ENCODE measurements around the gene BRAP. TPM values are rescaled to one million over a fixed set of nuclear protein-coding genes. Genes with fewer than 3 reads are reported as not detected.

BRAP gene
- polyA plus RNA-seq, 3 donors, result 7.0 to 14.5 (median 10.2) TPM

GRCh38 chr12:111677186-111677585, 8.6 kb downstream of the BRAP start:
- no peaks in the 10 kb centered on the region for H3K27me3 ChIP-seq (ENCODE audit: control insufficient read depth in 2 of 2, insufficient read depth in 2 of 2, low read length in 2 of 2)
- Mint-ChIP-seq H3K27ac (peak overlapping the region in 2 of 7 donors; percentile 15 to 18), H3K9me3 (no peaks in the 10 kb centered on the region), H3K4me1 (no peaks in the 10 kb centered on the region), H3K4me3 (no peak overlapping the region), H3K27me3 (ENCODE audit: low read depth in 3 of 3) (no peaks in the 10 kb centered on the region), H3K36me3 (peaks cover 83 to 96% of the 10 kb centered on the region in 2 donors)
- no peak overlapping the region for H3K4me3 ChIP-seq (replicated peaks in 1 of 3; ENCODE audit: low read depth in 2 of 3, low read length in 3 of 3)
- DNase-seq, result no peak
- TF ChIP-seq, protein P1, sequence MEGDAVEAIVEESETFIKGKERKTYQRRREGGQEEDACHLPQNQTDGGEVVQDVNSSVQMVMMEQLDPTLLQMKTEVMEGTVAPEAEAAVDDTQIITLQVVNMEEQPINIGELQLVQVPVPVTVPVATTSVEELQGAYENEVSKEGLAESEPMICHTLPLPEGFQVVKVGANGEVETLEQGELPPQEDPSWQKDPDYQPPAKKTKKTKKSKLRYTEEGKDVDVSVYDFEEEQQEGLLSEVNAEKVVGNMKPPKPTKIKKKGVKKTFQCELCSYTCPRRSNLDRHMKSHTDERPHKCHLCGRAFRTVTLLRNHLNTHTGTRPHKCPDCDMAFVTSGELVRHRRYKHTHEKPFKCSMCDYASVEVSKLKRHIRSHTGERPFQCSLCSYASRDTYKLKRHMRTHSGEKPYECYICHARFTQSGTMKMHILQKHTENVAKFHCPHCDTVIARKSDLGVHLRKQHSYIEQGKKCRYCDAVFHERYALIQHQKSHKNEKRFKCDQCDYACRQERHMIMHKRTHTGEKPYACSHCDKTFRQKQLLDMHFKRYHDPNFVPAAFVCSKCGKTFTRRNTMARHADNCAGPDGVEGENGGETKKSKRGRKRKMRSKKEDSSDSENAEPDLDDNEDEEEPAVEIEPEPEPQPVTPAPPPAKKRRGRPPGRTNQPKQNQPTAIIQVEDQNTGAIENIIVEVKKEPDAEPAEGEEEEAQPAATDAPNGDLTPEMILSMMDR (IDR thresholded peaks at IDR 0.05), result no peak
- intact Hi-C loops (cut with micrococcal nuclease), result no loop called here
- peaks cover 33% of the 10 kb centered on the region for H4K20me1 ChIP-seq (ENCODE audit: insufficient read depth, low read length)
- WGBS (ENCODE audit: insufficient coverage), result 100% methylated on average over 2 of the region's 5 CpGs
- H3K9ac ChIP-seq (ENCODE audit: insufficient read depth, low read length, poor library complexity, severe bottlenecking), result no peak overlapping the region
- H3K27ac ChIP-seq (ENCODE audit: low read depth in 1 of 2, low read length in 2 of 2), result no peak overlapping the region
- no peak overlapping the region for H2AFZ ChIP-seq (ENCODE audit: insufficient read depth, low read depth, low read length, poor library complexity, severe bottlenecking)
- no peaks in the 10 kb centered on the region for H3K9me3 ChIP-seq (replicated peaks in 1 of 2; ENCODE audit: control insufficient read depth in 1 of 2, insufficient read depth in 1 of 2, low read length in 2 of 2)
- H3K79me2 ChIP-seq (ENCODE audit: insufficient read depth, low read length), result peaks cover 10% of the 10 kb centered on the region
- H3K4me1 ChIP-seq (ENCODE audit: control insufficient read depth in 1 of 2, insufficient read depth in 2 of 2, low read length in 2 of 2), result no peaks in the 10 kb centered on the region
- H3K36me3 ChIP-seq (replicated peaks in 1 of 2; ENCODE audit: control insufficient read depth in 1 of 2, insufficient read depth in 2 of 2, low read length in 2 of 2), result peaks cover 93 to 99% of the 10 kb centered on the region in 2 donors
- H3K4me2 ChIP-seq (replicated peaks; ENCODE audit: extremely low read depth, low read length, poor library complexity, severe bottlenecking), result no peak overlapping the region

DNA sequence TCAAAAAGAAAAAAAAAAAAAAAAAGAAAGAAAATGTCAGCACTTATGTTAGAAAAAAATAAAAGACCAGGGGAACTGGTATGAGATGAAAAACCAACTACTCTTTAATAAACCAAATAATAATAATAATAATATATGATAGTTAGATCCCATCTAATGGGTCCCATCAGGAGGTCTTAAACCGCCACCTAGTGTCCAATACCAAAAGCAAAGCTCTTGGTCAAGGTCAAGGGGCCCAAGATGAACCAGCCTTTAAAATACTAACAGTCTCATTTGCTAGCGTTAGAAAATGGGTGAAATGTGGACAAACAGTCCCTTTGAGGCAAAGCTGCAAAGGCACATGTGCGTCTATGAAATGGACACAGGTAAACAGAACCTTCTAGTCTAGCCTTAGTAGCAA, 12.3 kb downstream of the BRAP start:
- Histone ChIP-seq H3K36me3 (replicated peaks in 1 of 2; ENCODE audit: control insufficient read depth in 1 of 2, insufficient read depth in 2 of 2, low read length in 2 of 2) (peaks cover 92 to 99% of the 10 kb centered on the region in 2 donors), H3K4me1 (ENCODE audit: control insufficient read depth in 1 of 2, insufficient read depth in 2 of 2, low read length in 2 of 2) (no peaks in the 10 kb centered on the region), H3K27me3 (ENCODE audit: control insufficient read depth in 2 of 2, insufficient read depth in 2 of 2, low read length in 2 of 2) (no peaks in the 10 kb centered on the region), H3K4me3 (replicated peaks in 1 of 3; ENCODE audit: low read depth in 2 of 3, low read length in 3 of 3) (no peak overlapping the region), H4K20me1 (ENCODE audit: insufficient read depth, low read length) (peaks cover 26% of the 10 kb centered on the region), H3K27ac (ENCODE audit: low read depth in 1 of 2, low read length in 2 of 2) (no peak overlapping the region), H3K4me2 (replicated peaks; ENCODE audit: extremely low read depth, low read length, poor library complexity, severe bottlenecking) (no peak overlapping the region), H2AFZ (ENCODE audit: insufficient read depth, low read depth, low read length, poor library complexity, severe bottlenecking) (no peak overlapping the region), H3K79me2 (ENCODE audit: insufficient read depth, low read length) (peaks cover 10% of the 10 kb centered on the region), H3K9me3 (replicated peaks in 1 of 2; ENCODE audit: control insufficient read depth in 1 of 2, insufficient read depth in 1 of 2, low read length in 2 of 2) (no peaks in the 10 kb centered on the region), H3K9ac (ENCODE audit: insufficient read depth, low read length, poor library complexity, severe bottlenecking) (no peak overlapping the region)
- WGBS (ENCODE audit: insufficient coverage), result 100% methylated on average over 2 of the region's 3 CpGs
- peaks cover 72 to 94% of the 10 kb centered on the region in 2 donors for H3K36me3 Mint-ChIP-seq
- intact Hi-C loops (cut with micrococcal nuclease), result no loop called here
- H3K4me1 Mint-ChIP-seq, result no peaks in the 10 kb centered on the region
- TF ChIP-seq, protein P1 (IDR thresholded peaks at IDR 0.05), result peak; percentile 24
- H3K9me3 Mint-ChIP-seq, result no peaks in the 10 kb centered on the region
- H3K4me3 Mint-ChIP-seq, result no peak overlapping the region
- no peak for DNase-seq
- no peak overlapping the region for H3K27ac Mint-ChIP-seq
- no peaks in the 10 kb centered on the region for H3K27me3 Mint-ChIP-seq (ENCODE audit: low read depth in 3 of 3)

Measured in CD14-positive monocyte (primary cell).